Posterior vena cava (tissue), 2 donors: Measurements from ENCODE around the gene PCOLCE2. TPM values are rescaled to one million over a fixed set of nuclear protein-coding genes. Genes with fewer than 3 reads are reported as not detected.

Source experiments
- DNase-seq: peaks from one replicate; pipeline ENCODE4 v3.0.0-alpha.2; 2020; ENCODE audit warnings: low spot score
- intact Hi-C, 2 donors: fragments of 100-400 bp; cut with DNase I; formaldehyde crosslinking; loops; one replicate each; pipeline versions ENCODE4 v1.14.1 to v1.14.2; 2022 to 2023
- total RNA-seq, 2 donors: library from RNA; stranded (reverse); fragmentation: NEBNext Ultra II Directional; extraction: Animal tissue kit (Norgen Biotek cat#: 25700); gene quantifications; one replicate each; pipeline ENCODE4 v1.2.1, GENCODE V29; 2021
- donor health status: DM: yes; HTN: yes; CAD: no.
- donor health status: DM: yes; HTN: yes; CAD: no.

The PCOLCE2 gene
- total RNA-seq, 2 donors from 2014 or later: 39.7 to 54.5 TPM

DNA sequence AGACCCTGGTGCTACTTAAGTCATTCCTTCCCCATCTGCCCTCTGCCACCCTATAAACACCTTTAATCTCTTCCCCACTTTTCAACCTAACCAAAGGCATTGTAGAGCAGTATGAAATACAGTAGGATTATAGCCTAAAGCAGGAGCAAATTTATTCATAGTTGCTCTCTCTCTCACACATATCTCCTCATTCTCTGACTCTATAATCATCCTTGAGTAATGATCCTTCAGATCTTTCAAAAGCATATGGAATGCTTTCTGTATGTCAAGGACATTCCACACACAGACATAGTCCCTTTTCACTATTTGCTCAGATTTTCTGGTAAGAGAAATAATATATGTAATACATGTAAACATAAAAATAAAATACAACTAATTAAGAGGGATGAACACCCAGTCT, 111.0 kb downstream of the PCOLCE2 start:
- intact Hi-C loops: no loop called here
- no peak for DNase-seq

DNA sequence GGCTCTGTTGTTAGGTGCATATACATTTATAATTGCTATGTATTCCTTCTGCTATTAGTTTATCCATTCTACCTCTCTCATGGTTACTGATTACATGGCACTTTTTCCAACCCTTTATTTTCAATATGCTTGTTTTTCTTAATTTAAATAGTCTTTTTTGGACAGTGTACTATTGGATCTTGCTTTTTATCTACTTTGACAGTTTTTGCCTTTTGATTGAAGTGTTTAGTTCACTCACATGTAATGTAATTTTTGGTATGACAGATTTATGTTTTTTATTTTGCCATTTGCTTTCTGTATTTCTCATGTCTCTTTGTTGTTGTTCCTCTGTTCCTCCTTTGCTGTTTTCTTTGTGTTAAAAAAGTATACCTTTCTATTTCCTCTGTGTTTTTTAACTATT, 120.5 kb downstream of the PCOLCE2 start:
- intact Hi-C loops: no loop called here
- DNase-seq: no peak

Other genes starting within 250 kb of the PCOLCE2 start
- gene TRPC1, start 165.0 kb downstream of the PCOLCE2 start, total RNA-seq: 10 to 100 TPM; 21.1 to 27.9 TPM
- gene PAQR9, start 74.6 kb upstream of the PCOLCE2 start, total RNA-seq: not detected
- gene U2SURP, start 112.5 kb upstream of the PCOLCE2 start, total RNA-seq: 10 to 100 TPM; 68.1 to 72.5 TPM
- gene CHST2, start 230.7 kb upstream of the PCOLCE2 start, total RNA-seq: 1 to 10 TPM; 2.5 to 3.4 TPM